Activated B cell treated with CpG ODN at 0.5 μM for 24 hours (primary cell): ENCODE data around the gene CYTH1. TPM values are rescaled to one million over a fixed set of nuclear protein-coding genes. Genes with fewer than 3 reads are reported as not detected.
A peak's percentile ranks its signal among the peaks of the same experiment; 100 is the strongest.
"Not testable (repeated sequence)": the region's sequence is repeated elsewhere in the genome, so short reads cannot be mapped to it uniquely, and the experiment has no call there.

Experiments
- ATAC-seq: fragments of 200-7000 bp; cut with Tn5 transposase; one replicate; pipeline ENCODE4 v1.10.0; 2021; ENCODE audit warnings: low read depth, mild to moderate bottlenecking, moderate library complexity
- CTCF ChIA-PET: fragments of 350-600 bp; sonication (Branson Sonifier 250); formaldehyde crosslinking; loops from one replicate; lab custom pipeline; 2021; ENCODE audit warnings: antibody characterized with exemption; lab: Charles Lee
- POLR2A ChIA-PET: fragments of 350-600 bp; sonication (Branson Sonifier 250); formaldehyde crosslinking; loops from one replicate; lab custom pipeline; 2021; ENCODE audit warnings: antibody characterized with exemption; lab: Charles Lee
- DNase-seq: peaks from one replicate; pipeline ENCODE4 v3.0.0; 2022
- H3K27ac Mint-ChIP-seq: one replicate; pipeline ENCODE4 v1.8.0; 2020; ENCODE audit warnings: mixed read lengths
- H3K27me3 Mint-ChIP-seq: one replicate; pipeline ENCODE4 v1.8.0; 2021; ENCODE audit warnings: mixed read lengths
- H3K36me3 Mint-ChIP-seq: one replicate; pipeline ENCODE4 v1.8.0; 2021; ENCODE audit warnings: low read depth, mixed read lengths
- H3K4me1 Mint-ChIP-seq: one replicate; pipeline ENCODE4 v1.8.0; 2021; ENCODE audit warnings: mixed read lengths
- H3K4me3 Mint-ChIP-seq: one replicate; pipeline ENCODE4 v1.8.0; 2020; ENCODE audit warnings: mild to moderate bottlenecking, mixed read lengths
- H3K9me3 Mint-ChIP-seq: one replicate; pipeline ENCODE4 v1.8.0; 2020; ENCODE audit warnings: mixed read lengths
- CTCF ChIP-seq: fragments of 200-600 bp; IDR thresholded peaks from one replicate; pipeline ENCODE4 v1.8.0; 2022; ENCODE audit warnings: antibody characterized with exemption, mild to moderate bottlenecking
- intact Hi-C: fragments of 100-400 bp; cut with micrococcal nuclease; formaldehyde crosslinking; loops from one replicate; pipeline ENCODE4 v1.15.1; 2024
- total RNA-seq: library from RNA; stranded (reverse); gene quantifications from 2 replicates; pipeline ENCODE4 v1.2.3, GENCODE V29; 2022

Gene CYTH1
- total RNA-seq, 1 donor from 2014 or later, result 391 TPM

GRCh38 chr17:78780335-78780734, 1.7 kb downstream of the CYTH1 start:
- ChIA-PET POLR2A (interaction anchor here (0.6 to 5.1 kb wide), 23 partner anchors 9 to 1288 kb away, joined by 3 to 65 read pairs (median 7); partner anchors contain the start of gene SOCS3), CTCF (interaction anchor here (1.0 to 1.5 kb wide), 3 partner anchors 58 to 71 kb away, joined by 3 read pairs; no protein-coding TSS in a partner anchor)
- TF ChIP-seq CTCF, result no peak
- H3K27ac Mint-ChIP-seq, result peak overlapping the region; percentile 96
- H3K27me3 Mint-ChIP-seq, result no peaks in the 10 kb centered on the region
- intact Hi-C loops, result loop anchor here (1.0 to 5.0 kb wide), 3 partner anchors 8 to 112 kb away; no protein-coding TSS in a partner anchor
- peaks cover 54% of the 10 kb centered on the region for H3K4me1 Mint-ChIP-seq
- DNase-seq (no peak), ATAC-seq (no peak)
- peak overlapping the region; percentile 83 for H3K4me3 Mint-ChIP-seq
- no peaks in the 10 kb centered on the region for H3K9me3 Mint-ChIP-seq
- H3K36me3 Mint-ChIP-seq, result peaks cover 17% of the 10 kb centered on the region

GRCh38 chr17:78779850-78780249, 2.2 kb downstream of the CYTH1 start:
- Mint-ChIP-seq H3K27ac (peak overlapping the region; percentile 96), H3K4me3 (peak overlapping the region; percentile 83), H3K4me1 (peaks cover 59% of the 10 kb centered on the region), H3K9me3 (no peaks in the 10 kb centered on the region), H3K36me3 (peaks cover 17% of the 10 kb centered on the region), H3K27me3 (no peaks in the 10 kb centered on the region)
- intact Hi-C loops, result loop anchor here (1.0 to 10.0 kb wide), 4 partner anchors 8 to 635 kb away; partner anchors contain the start of gene C17orf99
- no peak for TF ChIP-seq CTCF
- POLR2A ChIA-PET, result interaction anchor here (1.0 to 5.1 kb wide), 19 partner anchors 9 to 72 kb away, joined by 3 to 65 read pairs (median 7); no protein-coding TSS in a partner anchor
- CTCF ChIA-PET, result interaction anchor here (1.2 to 1.5 kb wide), 2 partner anchors 58 to 70 kb away, joined by 3 read pairs; no protein-coding TSS in a partner anchor
- ATAC-seq (peak; percentile 11), DNase-seq (no peak)

- H3K27me3 Mint-ChIP-seq, DNase-seq, H3K9me3 Mint-ChIP-seq, ATAC-seq: not testable (repeated sequence)
- intact Hi-C loops, result loop anchor here (10.0 kb wide), 1 partner anchor 634 kb away; the partner anchor contains the start of gene C17orf99
- peaks cover 17% of the 10 kb centered on the region for H3K36me3 Mint-ChIP-seq
- peak overlapping the region; percentile 83 for H3K4me3 Mint-ChIP-seq
- peak overlapping the region; percentile 96 for H3K27ac Mint-ChIP-seq
- ChIA-PET CTCF (interaction anchor here (1.5 kb wide), 1 partner anchor 57 kb away, joined by 3 read pairs; no protein-coding TSS in a partner anchor), POLR2A (interaction anchor here (0.7 to 5.1 kb wide), 17 partner anchors 8 to 328 kb away, joined by 3 to 65 read pairs (median 7); no protein-coding TSS in a partner anchor)
- H3K4me1 Mint-ChIP-seq, result peaks cover 64% of the 10 kb centered on the region
Observed at GRCh38 chr17:78779286-78779651, 2.8 kb downstream of the CYTH1 start.

- ATAC-seq (no peak), DNase-seq (no peak)
- H3K9me3 Mint-ChIP-seq, result no peaks in the 10 kb centered on the region
- H3K27ac Mint-ChIP-seq, result peak overlapping the region; percentile 85
- H3K27me3 Mint-ChIP-seq, result no peaks in the 10 kb centered on the region
- intact Hi-C loops, result loop anchor here (10.0 kb wide), 1 partner anchor 633 kb away; the partner anchor contains the start of gene C17orf99
- H3K4me1 Mint-ChIP-seq, result peaks cover 70% of the 10 kb centered on the region
- H3K4me3 Mint-ChIP-seq, result peak overlapping the region; percentile 66
- H3K36me3 Mint-ChIP-seq, result peaks cover 19% of the 10 kb centered on the region
- ChIA-PET POLR2A (interaction anchor here (0.5 to 4.7 kb wide), 15 partner anchors 9 to 603 kb away, joined by 3 to 49 read pairs (median 6); no protein-coding TSS in a partner anchor), CTCF (no interaction called here)
- TF ChIP-seq CTCF, result no peak
Observed at GRCh38 chr17:78777881-78778280, 4.2 kb downstream of the CYTH1 start.

GRCh38 chr17:78774956-78775571, 7.0 kb downstream of the CYTH1 start:
- intact Hi-C loops, result loop anchor here (1.0 to 10.0 kb wide), 4 partner anchors 16 to 630 kb away; partner anchors contain the start of gene C17orf99
- peak overlapping the region; percentile 88 for H3K4me3 Mint-ChIP-seq
- peaks cover 85% of the 10 kb centered on the region for H3K4me1 Mint-ChIP-seq
- ChIA-PET POLR2A (interaction anchor here (0.7 to 4.7 kb wide), 11 partner anchors 10 to 79 kb away, joined by 3 to 49 read pairs (median 4); no protein-coding TSS in a partner anchor), CTCF (interaction anchor here (0.9 to 1.6 kb wide), 2 partner anchors 26 to 29 kb away, joined by 4 read pairs; no protein-coding TSS in a partner anchor)
- TF ChIP-seq CTCF, result no peak
- H3K36me3 Mint-ChIP-seq, result peaks cover 22% of the 10 kb centered on the region
- no peaks in the 10 kb centered on the region for H3K27me3 Mint-ChIP-seq
- no peaks in the 10 kb centered on the region for H3K9me3 Mint-ChIP-seq
- peak overlapping the region; percentile 97 for H3K27ac Mint-ChIP-seq
- ATAC-seq, result peak; percentile 56
- peak; percentile 57 for DNase-seq
